Astrocyte (in vitro differentiated cells and primary cell): Measurements from ENCODE around the gene MAN1A1. TPM values are rescaled to one million over a fixed set of nuclear protein-coding genes. Genes with fewer than 3 reads are reported as not detected.

Source experiments
- DNase-seq: peaks from one replicate; pipeline ENCODE4 v3.0.0-alpha.2; 2010; ENCODE audit warnings: low read depth
- FAIRE-seq: peaks from 2 replicates; lab custom pipeline; 2011; peaks lifted over from hg19 to GRCh38; lab: Jason Lieb, UNC
- H2AFZ ChIP-seq: 2 replicates; pipeline ENCODE4 v1.6.0; 2012; ENCODE audit warnings: low read depth, low read length, inconsistent platforms
- H3K27ac ChIP-seq: 2 replicates; pipeline ENCODE4 v1.5.1; 2011; ENCODE audit warnings: low read depth, low read length, inconsistent platforms
- H3K27me3 ChIP-seq: 2 replicates; pipeline ENCODE4 v1.6.0; 2011; ENCODE audit warnings: low read length, inconsistent platforms; ENCODE audit not compliant: insufficient read depth
- H3K36me3 ChIP-seq: 2 replicates; pipeline ENCODE4 v1.5.1; 2011; ENCODE audit warnings: low read length, inconsistent platforms; ENCODE audit not compliant: insufficient read depth
- H3K4me1 ChIP-seq: 2 replicates; pipeline ENCODE4 v1.5.1; 2011; ENCODE audit warnings: low read length, inconsistent platforms; ENCODE audit not compliant: insufficient read depth
- H3K4me2 ChIP-seq: 2 replicates; pipeline ENCODE4 v1.6.0; 2012; ENCODE audit warnings: low read length, inconsistent platforms
- H3K4me3 ChIP-seq: 2 replicates; pipeline ENCODE4 v1.5.1; 2011; ENCODE audit warnings: low read depth, mild to moderate bottlenecking, low read length, inconsistent platforms; ENCODE audit not compliant: insufficient read depth
- H3K79me2 ChIP-seq: 2 replicates; pipeline ENCODE4 v1.6.0; 2012; ENCODE audit warnings: mild to moderate bottlenecking, low read length, inconsistent platforms; ENCODE audit not compliant: insufficient read depth
- H3K9ac ChIP-seq: 2 replicates; pipeline ENCODE4 v1.6.0; 2012; ENCODE audit warnings: mild to moderate bottlenecking, low read length, inconsistent platforms
- H3K9me3 ChIP-seq: 2 replicates; pipeline ENCODE4 v1.5.1; 2012; ENCODE audit warnings: low read depth, mild to moderate bottlenecking, low read length, inconsistent platforms; ENCODE audit not compliant: insufficient read depth
- H4K20me1 ChIP-seq: 2 replicates; pipeline ENCODE4 v1.6.0; 2012; ENCODE audit warnings: low read length, inconsistent platforms; ENCODE audit not compliant: insufficient read depth
- H3K27ac Mint-ChIP-seq: one replicate; pipeline ENCODE4 v1.8.0; 2021; ENCODE audit warnings: mild to moderate bottlenecking, mixed read lengths; ENCODE audit not compliant: unreplicated experiment
- H3K27me3 Mint-ChIP-seq: one replicate; pipeline ENCODE4 v1.8.0; 2021; ENCODE audit warnings: low read depth, mixed read lengths; ENCODE audit not compliant: unreplicated experiment
- H3K36me3 Mint-ChIP-seq: one replicate; pipeline ENCODE4 v1.8.0; 2021; ENCODE audit warnings: low read depth, mixed read lengths; ENCODE audit not compliant: unreplicated experiment
- H3K4me1 Mint-ChIP-seq: one replicate; pipeline ENCODE4 v1.8.0; 2021; ENCODE audit warnings: low read depth, mixed read lengths; ENCODE audit not compliant: unreplicated experiment
- H3K4me3 Mint-ChIP-seq: one replicate; pipeline ENCODE4 v1.8.0; 2021; ENCODE audit warnings: mild to moderate bottlenecking, moderate library complexity, mixed read lengths; ENCODE audit not compliant: unreplicated experiment
- H3K9me3 Mint-ChIP-seq: one replicate; pipeline ENCODE4 v1.8.0; 2021; ENCODE audit warnings: mild to moderate bottlenecking, mixed read lengths; ENCODE audit not compliant: unreplicated experiment
- CTCF ChIP-seq: IDR thresholded peaks from 2 replicates; pipeline ENCODE4 v1.5.1; 2011; ENCODE audit warnings: low read depth, mild to moderate bottlenecking, inconsistent platforms, low read length, moderate library complexity; ENCODE audit not compliant: insufficient read depth
- EZH2 ChIP-seq: IDR thresholded peaks from 2 replicates; pipeline ENCODE4 v1.6.1; 2012; ENCODE audit warnings: mild to moderate bottlenecking, low read length, inconsistent platforms; ENCODE audit not compliant: insufficient read depth
- total RNA-seq: library from RNA; stranded (reverse); gene quantifications from 2 replicates; pipeline ENCODE4 v1.2.1, GENCODE V29; 2021

Gene MAN1A1
- total RNA-seq, 1 donor from 2014 or later, result 11.7 TPM

- no peaks in the 10 kb centered on the region for H3K9me3 ChIP-seq
- no peak overlapping the region for H3K27ac Mint-ChIP-seq
- H3K9ac ChIP-seq, result no peak overlapping the region
- no peak for TF ChIP-seq CTCF
- no peak for TF ChIP-seq EZH2
- H3K27me3 Mint-ChIP-seq, result no peaks in the 10 kb centered on the region
- H3K36me3 ChIP-seq, result no peaks in the 10 kb centered on the region
- no peak overlapping the region for H3K4me3 ChIP-seq
- H3K4me1 ChIP-seq, result peaks cover 11% of the 10 kb centered on the region
- no peak for DNase-seq
- FAIRE-seq, result no peak
- H3K4me2 ChIP-seq, result no peak overlapping the region
- no peak overlapping the region for H3K4me3 Mint-ChIP-seq
- peaks cover 5% of the 10 kb centered on the region for H4K20me1 ChIP-seq
- H3K27ac ChIP-seq, result no peak overlapping the region
- H2AFZ ChIP-seq, result no peak overlapping the region
- H3K9me3 Mint-ChIP-seq, result no peaks in the 10 kb centered on the region
- no peaks in the 10 kb centered on the region for H3K27me3 ChIP-seq
- no peaks in the 10 kb centered on the region for H3K4me1 Mint-ChIP-seq
- peaks cover 5% of the 10 kb centered on the region for H3K79me2 ChIP-seq
- H3K36me3 Mint-ChIP-seq, result no peaks in the 10 kb centered on the region
These were observed 2.4 kb upstream of the MAN1A1 start for GRCh38 chr6:119352001-119352400.

GRCh38 chr6:119350952-119351372, 1.4 kb upstream of the MAN1A1 start:
- Mint-ChIP-seq H3K9me3 (no peaks in the 10 kb centered on the region), H3K4me3 (peak overlapping the region; percentile 88), H3K27ac (no peak overlapping the region), H3K27me3 (no peaks in the 10 kb centered on the region), H3K36me3 (no peaks in the 10 kb centered on the region), H3K4me1 (no peaks in the 10 kb centered on the region)
- peak; percentile 23 for DNase-seq
- Histone ChIP-seq H3K4me2 (peak overlapping the region; percentile 89), H2AFZ (no peak overlapping the region), H3K4me3 (peak overlapping the region; percentile 80), H4K20me1 (peaks cover 8% of the 10 kb centered on the region), H3K27me3 (no peaks in the 10 kb centered on the region), H3K79me2 (peaks cover 8% of the 10 kb centered on the region), H3K9me3 (no peaks in the 10 kb centered on the region), H3K4me1 (peaks cover 11% of the 10 kb centered on the region), H3K27ac (no peak overlapping the region), H3K9ac (no peak overlapping the region), H3K36me3 (no peaks in the 10 kb centered on the region)
- no peak for FAIRE-seq
- TF ChIP-seq EZH2, result no peak
- peak; percentile 37 for TF ChIP-seq CTCF

GRCh38 chr6:119350202-119350951, 816 bp upstream of the MAN1A1 start:
- DNase-seq (peak; percentile 69), FAIRE-seq (peak; percentile 59)
- Histone ChIP-seq H3K9ac (peak overlapping the region; percentile 90), H3K27ac (peak overlapping the region; percentile 65), H4K20me1 (peaks cover 8% of the 10 kb centered on the region), H3K36me3 (no peaks in the 10 kb centered on the region), H3K4me3 (peak overlapping the region; percentile 80), H3K27me3 (no peaks in the 10 kb centered on the region), H3K4me2 (peak overlapping the region; percentile 89), H3K4me1 (peaks cover 11% of the 10 kb centered on the region), H3K79me2 (peaks cover 8% of the 10 kb centered on the region), H3K9me3 (no peaks in the 10 kb centered on the region), H2AFZ (peak overlapping the region; percentile 76)
- no peaks in the 10 kb centered on the region for H3K36me3 Mint-ChIP-seq
- no peaks in the 10 kb centered on the region for H3K9me3 Mint-ChIP-seq
- TF ChIP-seq CTCF, result no peak
- peak overlapping the region; percentile 88 for H3K4me3 Mint-ChIP-seq
- no peaks in the 10 kb centered on the region for H3K4me1 Mint-ChIP-seq
- peak overlapping the region; percentile 13 for H3K27ac Mint-ChIP-seq
- H3K27me3 Mint-ChIP-seq, result no peaks in the 10 kb centered on the region
